GM18502 (cell line): Measurements from ENCODE around the gene PLK5.
"Not testable (repeated sequence)": the region's sequence is repeated elsewhere in the genome, so short reads cannot be mapped to it uniquely, and the experiment has no call there.

Source experiments
- ATAC-seq: cut with Tn5 transposase; IDR thresholded peaks from one replicate; pipeline ENCODE4 v1.9.1; 2021; ENCODE audit warnings: mild to moderate bottlenecking; ENCODE audit not compliant: unreplicated experiment, poor library complexity

Gene PLK5

DNA sequence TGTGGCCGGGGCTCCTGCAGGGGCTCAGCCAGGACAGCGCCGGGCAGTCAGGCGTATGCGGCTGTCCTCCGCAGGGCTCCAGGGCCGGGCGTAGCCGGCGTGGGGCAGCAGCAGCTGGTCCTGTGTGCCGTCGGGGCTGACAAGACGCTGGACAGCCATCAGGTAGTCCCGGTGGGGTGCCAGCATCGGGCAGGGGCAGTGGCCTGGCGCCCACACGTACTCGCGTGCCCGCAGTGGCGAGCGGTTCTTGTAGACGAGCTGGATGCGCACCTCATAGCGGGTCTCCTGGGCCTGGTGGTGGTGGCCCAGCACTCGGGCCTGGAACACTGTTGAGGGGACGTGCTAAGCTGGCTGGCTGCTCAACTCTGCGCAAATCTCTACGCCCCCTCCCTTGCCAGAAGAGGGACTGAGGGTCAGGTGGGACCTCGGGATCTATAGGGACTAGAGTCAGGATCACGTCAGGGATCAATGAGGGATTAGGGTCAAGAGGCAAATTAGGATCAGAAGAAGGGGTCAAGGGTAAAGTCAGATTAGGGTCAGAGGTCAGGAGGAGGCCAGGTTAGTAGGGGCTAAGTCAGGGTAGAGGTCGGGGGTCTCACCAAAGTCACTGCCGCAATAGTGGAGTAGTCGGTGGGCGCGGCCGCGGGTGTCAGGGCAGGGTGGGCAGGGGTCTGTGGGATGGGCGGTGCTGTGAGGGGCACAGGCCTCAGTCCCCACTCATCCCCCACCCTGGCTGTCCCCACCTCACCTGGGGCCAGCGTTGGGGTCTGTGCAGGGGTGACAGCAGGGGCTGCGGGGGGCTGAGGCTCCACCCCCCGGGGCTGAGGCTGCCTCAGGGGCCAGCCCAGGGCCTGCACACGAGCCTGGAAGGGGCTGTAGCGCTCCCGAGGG is 17.6 kb upstream of the PLK5 start:
- ATAC-seq, result no peak

DNA sequence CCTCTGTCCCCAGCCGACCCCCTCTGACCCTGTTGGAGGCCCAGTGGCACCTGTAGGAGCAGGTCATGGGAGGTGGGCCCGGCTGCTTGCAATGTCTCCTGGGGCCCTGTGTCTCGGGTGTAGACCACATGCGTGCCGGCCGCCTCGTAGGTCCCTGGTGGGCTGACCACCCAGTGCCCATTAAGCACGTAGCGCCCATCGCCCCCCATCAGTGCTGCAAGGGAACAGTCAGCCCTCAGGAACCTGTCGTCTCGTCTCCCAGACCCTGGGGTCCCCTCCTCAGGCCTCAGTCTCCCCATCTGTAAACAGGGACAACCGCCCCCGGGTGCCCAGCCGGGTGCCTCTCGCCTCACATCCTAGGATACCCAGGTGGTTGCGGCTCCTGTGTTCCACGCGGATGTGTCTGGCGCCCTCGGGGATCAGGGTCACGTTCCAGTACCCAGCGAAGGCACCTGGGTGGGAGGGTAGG is 16.7 kb upstream of the PLK5 start:
- ATAC-seq, result no peak

DNA sequence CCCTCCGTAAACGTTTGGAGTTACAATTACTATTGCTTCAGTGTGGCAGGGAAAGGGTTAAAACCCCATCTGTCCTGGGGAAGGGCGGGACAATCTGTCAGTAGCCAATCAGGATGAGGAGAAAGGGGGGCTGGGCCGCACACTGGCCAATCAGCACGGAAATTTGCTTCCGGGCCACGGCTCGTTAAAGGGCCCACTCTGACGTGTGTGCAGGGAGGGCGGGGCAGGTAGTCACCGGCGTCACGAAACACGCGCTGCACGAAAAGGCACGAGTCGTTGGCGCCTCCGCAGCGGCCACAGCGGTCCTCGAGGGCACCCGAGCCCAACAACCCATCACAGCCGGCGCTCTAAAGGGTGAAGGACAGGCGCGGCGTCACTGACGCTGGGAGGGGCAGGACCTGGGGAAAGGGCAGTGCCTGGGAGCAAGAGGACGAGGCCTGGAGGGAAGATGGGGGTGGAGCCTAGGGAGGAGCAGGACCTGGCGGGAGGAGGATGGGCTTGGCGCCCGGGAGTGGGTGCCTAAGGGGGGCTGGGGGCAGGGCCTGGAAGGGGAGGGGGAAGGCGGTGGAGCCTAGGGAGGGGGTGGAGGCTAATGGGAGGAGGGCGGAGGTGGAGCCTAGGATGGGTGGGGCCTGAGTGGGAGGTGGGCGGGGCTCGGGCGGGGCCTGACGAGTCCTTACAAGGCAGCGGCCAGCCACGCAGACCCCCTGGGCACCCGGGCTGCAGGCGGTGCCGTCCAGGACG is 15.9 kb upstream of the PLK5 start:
- ATAC-seq, result no peak

DNA sequence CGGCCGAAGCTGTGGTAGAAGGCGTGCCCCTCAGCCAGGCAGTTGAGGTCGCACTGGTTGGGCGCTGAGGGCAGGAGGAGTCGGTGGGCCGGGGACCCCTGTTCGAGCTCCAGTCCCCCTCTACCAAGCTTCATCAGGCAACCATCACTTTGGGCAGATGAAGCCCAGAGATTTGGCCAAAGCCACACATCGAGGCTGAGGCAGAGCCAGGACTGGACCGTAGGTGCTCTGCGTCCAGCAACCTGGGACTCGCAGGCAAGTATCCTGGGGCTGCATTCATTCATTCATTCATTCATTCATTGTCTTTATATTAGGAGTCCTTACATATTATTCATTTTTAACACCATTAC is 15.4 kb upstream of the PLK5 start:
- ATAC-seq, result no peak

DNA sequence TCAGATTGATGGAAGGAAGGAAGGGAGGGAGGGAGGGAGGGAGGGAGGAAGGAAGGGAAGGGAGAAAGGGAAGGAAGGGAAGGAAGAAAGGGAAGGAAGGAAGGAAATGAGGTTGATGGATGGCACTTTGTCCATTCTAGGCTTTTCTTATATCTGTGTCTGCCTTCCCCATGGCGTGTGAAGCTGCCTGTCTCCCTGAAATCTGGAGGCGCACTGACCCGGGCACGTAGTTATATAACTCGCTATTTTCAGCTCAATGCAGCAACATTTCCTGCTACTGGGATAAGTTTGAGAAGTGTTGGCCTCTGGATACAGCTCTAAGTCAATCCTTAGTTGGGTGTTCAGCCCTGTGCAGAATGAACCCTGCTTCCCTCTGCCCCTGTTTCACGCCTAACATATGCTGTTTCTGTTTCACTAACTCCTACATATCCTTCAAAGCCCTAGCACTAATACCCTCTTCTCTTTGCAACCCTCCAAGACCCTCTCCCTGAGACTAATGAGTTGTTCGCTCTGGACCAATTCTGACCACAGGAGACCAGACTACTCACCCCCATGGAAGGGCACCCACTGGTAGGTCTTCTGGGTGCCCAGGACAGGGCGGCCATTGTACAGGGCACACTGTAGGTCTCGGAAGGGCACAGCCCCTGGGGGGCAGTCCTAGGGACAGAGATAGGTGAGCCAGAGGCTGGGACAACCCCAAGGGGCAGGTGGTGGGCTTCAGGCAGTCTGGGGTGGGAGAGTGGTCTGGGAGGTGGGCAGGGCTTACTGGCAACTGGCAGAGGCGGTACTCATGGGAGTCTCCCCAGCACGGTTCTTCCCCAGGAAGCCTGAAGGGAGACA is 14.1 kb upstream of the PLK5 start:
- ATAC-seq, result no peak

- no peak for ATAC-seq
Measured at GRCh38 chr19:1510442-1510806, 13.5 kb upstream of the PLK5 start.

DNA sequence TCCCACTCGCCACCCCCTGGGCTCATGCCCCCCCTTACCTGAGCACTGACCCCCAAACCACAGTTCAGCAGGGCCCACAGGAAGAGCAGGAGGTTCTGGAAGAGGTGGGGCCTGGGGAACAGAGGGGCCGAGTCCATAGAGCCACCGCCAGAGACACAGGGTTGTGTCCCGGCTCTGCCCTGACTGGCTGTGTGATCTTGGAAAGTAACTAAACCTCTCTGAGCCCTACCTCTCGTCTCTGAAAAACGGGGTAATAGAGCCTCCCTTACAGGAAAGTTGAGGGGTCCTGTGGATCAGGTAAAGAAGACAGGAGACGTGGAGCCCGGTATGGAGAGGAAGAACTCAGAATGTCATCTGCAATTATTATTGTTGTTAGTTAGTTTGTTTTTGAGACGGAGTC is 13.1 kb upstream of the PLK5 start:
- no peak for ATAC-seq

DNA sequence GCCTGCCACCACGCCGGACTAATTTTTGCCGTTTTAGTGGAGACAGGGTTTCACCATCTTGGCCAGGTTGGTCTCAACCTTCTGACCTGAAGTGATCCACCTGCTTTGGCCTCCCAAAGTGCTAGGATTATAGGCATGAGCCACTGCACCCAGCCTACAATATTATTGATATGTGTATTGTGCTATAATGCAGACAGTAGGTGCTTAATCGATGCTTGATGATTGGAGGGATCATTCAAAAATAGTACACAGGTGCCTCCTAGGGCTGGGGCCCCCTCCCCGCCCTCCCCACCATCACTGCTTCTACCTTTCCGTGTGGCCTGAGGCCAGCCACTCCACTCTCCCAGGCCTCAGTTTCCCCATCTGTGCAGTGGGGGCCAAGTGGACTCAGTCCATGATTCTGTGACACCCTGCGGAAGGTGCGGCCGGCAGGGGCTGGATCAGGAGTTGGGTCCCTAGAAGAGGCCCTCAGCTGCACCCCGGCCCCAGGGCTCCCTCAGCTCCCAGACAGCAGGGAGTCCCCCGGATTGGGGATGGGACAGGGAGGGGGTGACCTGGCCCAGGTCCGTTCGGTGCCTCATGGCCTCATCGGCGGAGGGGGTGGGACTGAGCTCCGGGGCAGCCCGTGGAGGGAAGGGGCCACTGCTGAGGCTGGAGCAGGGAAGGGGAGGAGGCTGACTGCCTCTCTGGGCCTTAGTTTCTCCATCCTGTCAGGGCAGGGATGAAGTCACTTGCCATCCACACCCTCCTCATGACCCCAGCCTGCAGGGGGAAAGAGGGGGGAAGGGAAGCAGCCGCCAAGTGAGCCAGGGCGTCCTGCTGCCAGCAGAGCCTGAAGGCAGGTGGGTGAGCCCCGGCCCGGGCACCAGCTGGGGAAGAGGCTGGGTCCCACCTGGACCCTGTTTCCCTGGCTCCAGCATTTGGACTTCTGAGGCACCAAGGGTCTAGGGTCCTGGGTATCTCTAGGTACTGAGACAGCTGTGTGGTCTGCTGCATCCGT is 12.3 kb upstream of the PLK5 start:
- ATAC-seq, result no peak

DNA sequence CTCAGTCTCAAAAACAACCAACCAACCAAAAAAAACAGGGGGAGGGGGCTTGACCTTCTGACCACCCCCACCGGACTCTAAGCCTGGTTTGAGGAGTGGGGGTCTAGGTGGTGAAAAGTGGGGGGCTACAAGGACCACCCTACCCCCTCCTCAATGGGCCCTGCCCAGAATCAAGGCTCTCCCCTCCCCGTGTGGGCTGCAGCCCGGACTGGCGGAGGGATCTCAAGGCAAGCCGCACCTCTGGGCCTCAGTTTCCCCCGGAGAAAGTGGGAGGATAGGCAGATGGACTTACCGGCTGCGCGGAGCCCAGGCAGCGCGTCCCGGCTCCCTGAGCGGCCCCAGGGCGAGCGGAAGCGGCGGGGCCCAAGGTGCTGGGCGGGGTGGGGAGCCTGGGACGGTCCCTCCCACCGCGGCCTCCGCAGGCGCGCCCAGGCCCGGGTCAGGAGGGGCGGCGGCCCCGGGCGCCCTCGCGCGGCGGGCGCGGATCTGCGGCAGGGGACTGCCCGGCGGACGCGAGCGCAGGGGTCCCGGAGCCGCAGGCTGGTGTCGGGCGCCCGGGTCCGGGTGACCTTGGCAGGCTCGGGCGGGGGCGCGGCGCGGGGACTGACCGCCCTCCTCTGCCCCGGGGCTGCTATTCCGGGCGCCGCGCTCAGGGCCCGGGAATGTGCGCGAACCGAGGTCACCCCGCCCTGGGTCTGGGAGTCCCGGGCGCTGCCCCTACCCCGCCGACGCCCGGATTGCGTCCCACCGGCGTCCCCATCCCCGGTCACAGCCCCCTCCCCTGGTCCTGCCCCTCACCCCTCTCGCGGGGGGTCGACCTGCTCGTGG is 11.0 kb upstream of the PLK5 start, which contains the start of gene ADAMTSL5:
TSS of gene ADAMTSL5 (minus strand) at position 349 of the 828 bp plus-strand sequence. CDS start 2,076 bp downstream, outside the sequence.
- no peak for ATAC-seq

DNA sequence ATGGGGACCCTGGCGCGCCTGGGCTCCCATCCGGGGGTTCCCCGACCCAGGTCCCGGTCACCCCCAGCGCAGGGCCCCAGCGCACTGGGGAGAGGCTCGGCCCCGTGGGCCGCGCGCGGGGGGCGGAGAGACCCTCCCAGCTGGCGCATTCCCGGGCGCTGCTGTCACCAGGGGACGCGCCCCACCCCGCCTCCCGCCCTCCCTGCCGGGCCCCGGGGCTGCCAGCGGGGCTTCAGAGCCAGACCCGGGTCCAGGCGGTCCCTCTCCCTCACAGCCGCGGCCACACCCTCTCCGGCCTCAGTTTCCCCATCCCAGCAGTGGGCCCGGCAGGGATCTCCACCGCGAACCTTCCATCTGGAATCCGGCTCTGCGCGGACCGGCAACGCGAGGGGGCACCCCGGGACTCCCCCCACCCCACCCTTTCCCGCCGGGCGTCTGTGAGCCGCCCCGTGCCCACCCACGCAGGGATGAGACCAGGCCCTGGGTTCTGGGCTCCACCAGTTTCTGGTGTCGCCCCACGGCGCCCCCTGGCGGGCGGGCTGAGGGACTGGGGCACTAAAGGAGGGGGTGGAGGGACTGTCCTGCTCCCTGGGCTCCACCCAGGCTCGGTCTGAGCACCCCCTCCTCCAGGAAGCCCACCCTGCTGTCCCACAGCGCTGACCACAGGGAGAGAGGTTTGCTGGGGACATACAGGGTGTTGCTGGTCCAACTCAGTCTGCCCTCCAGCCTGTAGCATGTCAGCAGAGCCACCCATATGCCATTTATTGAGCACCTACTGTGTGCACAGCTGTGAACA is 10.2 kb upstream of the PLK5 start:
- no peak for ATAC-seq

- no peak for ATAC-seq
Measured at GRCh38 chr19:1514295-1514661, 9.6 kb upstream of the PLK5 start.

GRCh38 chr19:1514986-1515721 is 8.7 kb upstream of the PLK5 start:
- no peak for ATAC-seq

GRCh38 chr19:1516395-1516753 is 7.5 kb upstream of the PLK5 start:
- no peak for ATAC-seq

- no peak for ATAC-seq
Measured at GRCh38 chr19:1518471-1518870, 5.4 kb upstream of the PLK5 start.

DNA sequence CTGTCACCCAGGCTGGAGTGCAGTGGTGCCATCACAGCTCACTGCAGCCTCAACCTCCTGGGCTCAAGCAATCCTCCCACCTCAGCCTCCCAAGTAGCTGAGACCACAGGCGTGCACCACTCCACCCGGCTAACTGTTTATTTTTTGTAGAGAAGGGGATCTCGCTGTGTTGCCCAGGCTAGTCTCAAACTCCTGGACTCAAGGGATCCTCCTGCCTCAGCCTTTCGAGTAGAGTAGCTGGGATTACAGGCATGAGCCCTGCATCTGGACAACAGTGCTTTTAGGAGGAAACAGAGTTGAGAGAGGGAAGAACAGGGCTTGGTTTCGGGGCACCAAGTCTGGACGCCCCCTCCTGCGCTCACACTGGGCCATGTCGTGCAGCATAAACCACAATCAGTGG is 4.1 kb upstream of the PLK5 start:
- not testable (repeated sequence) for ATAC-seq

DNA sequence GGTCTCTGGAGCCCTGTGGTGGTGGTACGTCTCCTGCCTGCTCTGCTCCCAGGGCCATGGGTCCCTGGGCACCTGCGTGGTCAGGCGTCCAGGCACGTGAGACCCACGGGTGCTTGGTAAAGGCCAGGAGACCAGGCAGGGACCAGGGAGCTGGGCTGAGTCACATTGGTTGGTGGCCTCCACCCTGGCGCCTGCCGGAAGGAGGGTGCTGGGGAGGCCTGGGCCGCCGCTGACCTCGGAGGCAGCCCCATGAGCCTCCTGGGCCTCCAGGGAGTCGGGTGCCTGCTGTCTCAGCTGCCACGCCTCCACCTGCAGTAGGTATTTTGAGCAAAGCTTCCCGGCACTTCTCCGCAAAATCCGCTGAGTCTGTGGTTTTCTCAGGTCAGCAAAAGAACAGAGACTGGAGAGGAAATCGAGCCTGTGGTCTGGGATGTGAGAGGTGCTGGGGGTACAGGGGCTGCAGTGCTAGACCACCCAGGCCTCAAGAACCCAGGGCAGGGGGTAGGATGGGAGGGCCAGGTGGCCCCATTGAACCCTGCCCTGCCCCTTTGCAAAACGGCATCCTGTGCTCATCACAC is 3.6 kb upstream of the PLK5 start:
- no peak for ATAC-seq

DNA sequence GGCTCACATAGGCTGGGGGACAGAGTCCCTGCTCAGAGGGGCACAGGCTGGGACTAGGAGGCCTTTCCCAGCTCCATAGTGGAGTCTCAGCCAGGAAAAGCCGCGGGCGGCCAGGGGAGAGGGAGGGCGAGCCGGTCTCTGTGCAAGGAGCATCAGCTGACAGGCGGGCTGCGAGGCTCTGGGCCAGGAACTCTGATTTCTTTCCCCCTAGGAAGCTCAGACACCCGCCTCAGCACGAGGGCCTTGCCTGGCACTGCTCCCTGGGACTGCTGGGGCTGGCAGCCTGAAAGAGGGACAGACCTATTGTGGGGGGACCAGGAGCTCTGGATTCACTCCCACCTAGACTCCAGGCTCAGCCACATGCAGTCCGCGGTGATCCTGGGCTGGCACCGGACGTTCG is 2.2 kb upstream of the PLK5 start:
- ATAC-seq, result no peak
